GM20000 (cell line): Measurements from ENCODE around the gene CXXC5.

Source experiments
- DNase-seq: peaks from one replicate; pipeline ENCODE4 v3.0.0; 2012; ENCODE audit warnings: low spot score
- CTCF ChIP-seq: IDR thresholded peaks from 2 replicates; pipeline ENCODE4 v1.5.1; 2012; ENCODE audit warnings: mild to moderate bottlenecking, control low read depth; ENCODE audit errors: extremely low read depth, missing control alignments

CXXC5 gene

GRCh38 chr5:139640421-139641115 lies 7.6 kb upstream of the CXXC5 start:
- TF ChIP-seq CTCF: no peak

GRCh38 chr5:139641116-139642080 lies 6.8 kb upstream of the CXXC5 start:
- no peak for TF ChIP-seq CTCF
- DNase-seq: peak; percentile 2

More at GRCh38 chr5:139640421-139641115, 7.6 kb upstream of the CXXC5 start:
- DNase-seq: peak; percentile 3

- no peak for TF ChIP-seq CTCF
These were observed 5.9 kb upstream of the CXXC5 start for GRCh38 chr5:139642213-139642612.

GRCh38 chr5:139642891-139643871 lies 5.0 kb upstream of the CXXC5 start:
- no peak for TF ChIP-seq CTCF
- DNase-seq: no peak

More at GRCh38 chr5:139642213-139642612, 5.9 kb upstream of the CXXC5 start:
- no peak for DNase-seq

GRCh38 chr5:139644001-139644456 lies 4.1 kb upstream of the CXXC5 start:
- DNase-seq: no peak
- TF ChIP-seq CTCF: no peak

- DNase-seq: no peak
These were observed 3.3 kb upstream of the CXXC5 start for GRCh38 chr5:139644646-139645429.

More at GRCh38 chr5:139644646-139645429, 3.3 kb upstream of the CXXC5 start:
- TF ChIP-seq CTCF: no peak
